PC-3 (cell line): Measurements from ENCODE around the gene GAB1.

Experiments used
- CTCF ChIP-seq: fragments of 300-600 bp; sonication (generic); conservative IDR thresholded peaks from 2 replicates; pipeline ENCODE4 v1.5.1; 2017; ENCODE audit warnings: antibody characterized with exemption, low read depth, mild to moderate bottlenecking, low read length
- EZH2 ChIP-seq: fragments of 300-600 bp; sonication (generic); IDR thresholded peaks from one replicate; pipeline ENCODE4 v1.6.1; 2017; ENCODE audit warnings: antibody characterized with exemption, mild to moderate bottlenecking, low read length; ENCODE audit not compliant: unreplicated experiment
- EZH2phosphoT487 ChIP-seq: fragments of 300-600 bp; sonication (generic); IDR thresholded peaks from 2 replicates; pipeline ENCODE4 v1.6.1; 2018; ENCODE audit warnings: mild to moderate bottlenecking, antibody characterized with exemption, low read length, borderline replicate concordance

GRCh38 chr4:143406523-143406922, 69.8 kb downstream of the GAB1 start:
- TF ChIP-seq CTCF (no peak), EZH2 (no peak), EZH2phosphoT487 (no peak)
